GM13977 (cell line): ENCODE results near the gene OTULIN.

ENCODE experiments used
- DNase-seq: peaks from one replicate; pipeline ENCODE4 v3.0.0; 2012; ENCODE audit warnings: low spot score
- CTCF ChIP-seq: IDR thresholded peaks from 2 replicates; pipeline ENCODE4 v1.5.1; 2012; ENCODE audit warnings: mild to moderate bottlenecking, control low read depth; ENCODE audit not compliant: insufficient read depth; ENCODE audit errors: extremely low read depth, missing control alignments
- in situ Hi-C: fragments of 300-500 bp; cut with MboI; formaldehyde crosslinking; loops from one replicate; pipeline ENCODE4 v1.12.0; 2022; ENCODE audit warnings: low sequenced_read_pairs, low pct_unique_long_range_greater_than_20kb, mixed read lengths, inconsistent platforms; ENCODE audit not compliant: unreplicated experiment

Gene OTULIN

GRCh38 chr5:14739981-14740380, 75.5 kb downstream of the OTULIN start:
- no peak for TF ChIP-seq CTCF
- in situ Hi-C loops: no loop called here

GRCh38 chr5:14741131-14741530, 76.6 kb downstream of the OTULIN start:
- TF ChIP-seq CTCF: no peak
- in situ Hi-C loops: no loop called here
- no peak for DNase-seq

More at GRCh38 chr5:14739981-14740380, 75.5 kb downstream of the OTULIN start:
- DNase-seq: no peak

- no peak for DNase-seq
- no peak for TF ChIP-seq CTCF
- in situ Hi-C loops: no loop called here
Observed at GRCh38 chr5:14741801-14742440, 77.4 kb downstream of the OTULIN start.

GRCh38 chr5:14742498-14742897, 78.0 kb downstream of the OTULIN start:
- DNase-seq: no peak
- no peak for TF ChIP-seq CTCF
- in situ Hi-C loops: no loop called here

- DNase-seq: no peak
- in situ Hi-C loops: no loop called here
- no peak for TF ChIP-seq CTCF
Observed at GRCh38 chr5:14743601-14744295, 79.2 kb downstream of the OTULIN start.

- no peak for TF ChIP-seq CTCF
- in situ Hi-C loops: no loop called here
- peak; percentile 63 for DNase-seq
Observed at GRCh38 chr5:14744296-14745187, 80.0 kb downstream of the OTULIN start.
